GM18861 (cell line): Measurements from ENCODE around the gene CPSF6.
"Not testable (repeated sequence)": the region's sequence is repeated elsewhere in the genome, so short reads cannot be mapped to it uniquely, and the experiment has no call there.

ENCODE experiments used
- ATAC-seq: cut with Tn5 transposase; IDR thresholded peaks from one replicate; pipeline ENCODE4 v1.9.1; 2021; ENCODE audit not compliant: unreplicated experiment

CPSF6 gene

GRCh38 chr12:69239352-69239921, at the start of gene CPSF6:
CPSF6 (plus strand) TSS chr12:69239569; CDS start chr12:69239647, 78 bp downstream.
- peak; percentile 88 for ATAC-seq

- no peak for ATAC-seq
These were observed 42.8 kb upstream of the CPSF6 start for GRCh38 chr12:69196302-69197288.

GRCh38 chr12:69199976-69200375, 39.4 kb upstream of the CPSF6 start:
- not testable (repeated sequence) for ATAC-seq

GRCh38 chr12:69204191-69204590, 35.2 kb upstream of the CPSF6 start:
- no peak for ATAC-seq

GRCh38 chr12:69210661-69211060, 28.7 kb upstream of the CPSF6 start:
- ATAC-seq, result no peak

GRCh38 chr12:69211160-69211559, 28.2 kb upstream of the CPSF6 start:
- no peak for ATAC-seq

- no peak for ATAC-seq
These were observed 25.2 kb upstream of the CPSF6 start for GRCh38 chr12:69214169-69214568.

GRCh38 chr12:69225251-69225910, 14.0 kb upstream of the CPSF6 start:
- no peak for ATAC-seq

GRCh38 chr12:69231479-69231878, 7.9 kb upstream of the CPSF6 start:
- ATAC-seq, result no peak

GRCh38 chr12:69238589-69239351, 599 bp upstream of the CPSF6 start:
- no peak for ATAC-seq

GRCh38 chr12:69239922-69240630, 707 bp downstream of the CPSF6 start:
- ATAC-seq, result peak; percentile 16

GRCh38 chr12:69240631-69240995, 1.2 kb downstream of the CPSF6 start:
- ATAC-seq, result no peak

- no peak for ATAC-seq
These were observed 2.2 kb downstream of the CPSF6 start for GRCh38 chr12:69241438-69242092.

GRCh38 chr12:69243099-69244084, 4.0 kb downstream of the CPSF6 start:
- peak; percentile 31 for ATAC-seq

GRCh38 chr12:69247268-69248018, 8.1 kb downstream of the CPSF6 start:
- no peak for ATAC-seq

- no peak for ATAC-seq
These were observed 12.7 kb downstream of the CPSF6 start for GRCh38 chr12:69252033-69252432.

GRCh38 chr12:69254046-69254445, 14.7 kb downstream of the CPSF6 start:
- ATAC-seq, result peak; percentile 51

- ATAC-seq, result no peak
These were observed 15.5 kb downstream of the CPSF6 start for GRCh38 chr12:69254862-69255261.
